ENCODE data around the gene PFKFB2.

PFKFB2 gene

GRCh38 chr1:207088701-207089626 is 35.9 kb downstream of the PFKFB2 start, which contains the start of gene C4BPB:
C4BPB (plus strand) TSS chr1:207088860; CDS start chr1:207089532, 672 bp downstream.
- DNase-seq: no peak
- no peak for TF ChIP-seq POLR2A (IDR thresholded peaks at IDR 0.05; ENCODE audit: low read length)
- no peak for TF ChIP-seq GATA1 (IDR thresholded peaks at IDR 0.05; ENCODE audit: low read depth, low read length)

DNA sequence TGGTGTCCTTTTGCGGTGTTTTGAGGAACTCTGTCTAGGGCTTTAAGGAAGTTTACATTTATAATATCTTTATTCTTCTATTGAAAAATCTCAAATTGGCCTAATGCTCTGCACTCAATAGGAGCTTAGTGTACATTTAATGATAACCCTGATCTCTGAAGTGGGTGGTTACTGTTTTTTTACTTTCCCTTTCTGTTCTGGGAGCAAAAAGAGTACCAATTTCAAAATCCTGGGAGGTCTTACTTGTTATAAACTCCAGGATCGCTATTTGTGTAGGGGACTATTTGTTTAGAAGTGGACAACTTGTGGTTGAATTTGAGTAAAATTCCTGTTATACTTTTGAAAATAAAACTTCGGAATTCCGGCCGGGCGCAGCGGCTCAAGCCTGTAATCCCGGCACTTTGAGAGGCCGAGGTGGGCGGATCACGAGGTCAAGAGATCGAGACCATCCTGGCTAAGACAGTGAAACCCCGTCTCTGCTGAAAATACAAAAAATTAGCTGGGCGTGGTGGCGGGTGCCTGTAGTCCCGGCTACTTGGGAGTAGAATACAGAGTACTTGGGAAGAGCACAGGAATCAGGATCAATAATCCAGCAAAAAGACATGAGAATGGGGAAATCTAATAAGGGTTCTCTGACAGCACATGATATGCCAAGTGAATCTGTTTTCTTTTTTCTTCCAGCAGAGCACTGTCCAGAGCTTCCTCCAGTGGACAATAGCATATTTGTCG is 36.7 kb downstream of the PFKFB2 start:
- no peak for DNase-seq
- TF ChIP-seq GATA1 (IDR thresholded peaks at IDR 0.05; ENCODE audit: low read depth, low read length) (no peak), POLR2A (IDR thresholded peaks at IDR 0.05; ENCODE audit: low read length) (no peak)

DNA sequence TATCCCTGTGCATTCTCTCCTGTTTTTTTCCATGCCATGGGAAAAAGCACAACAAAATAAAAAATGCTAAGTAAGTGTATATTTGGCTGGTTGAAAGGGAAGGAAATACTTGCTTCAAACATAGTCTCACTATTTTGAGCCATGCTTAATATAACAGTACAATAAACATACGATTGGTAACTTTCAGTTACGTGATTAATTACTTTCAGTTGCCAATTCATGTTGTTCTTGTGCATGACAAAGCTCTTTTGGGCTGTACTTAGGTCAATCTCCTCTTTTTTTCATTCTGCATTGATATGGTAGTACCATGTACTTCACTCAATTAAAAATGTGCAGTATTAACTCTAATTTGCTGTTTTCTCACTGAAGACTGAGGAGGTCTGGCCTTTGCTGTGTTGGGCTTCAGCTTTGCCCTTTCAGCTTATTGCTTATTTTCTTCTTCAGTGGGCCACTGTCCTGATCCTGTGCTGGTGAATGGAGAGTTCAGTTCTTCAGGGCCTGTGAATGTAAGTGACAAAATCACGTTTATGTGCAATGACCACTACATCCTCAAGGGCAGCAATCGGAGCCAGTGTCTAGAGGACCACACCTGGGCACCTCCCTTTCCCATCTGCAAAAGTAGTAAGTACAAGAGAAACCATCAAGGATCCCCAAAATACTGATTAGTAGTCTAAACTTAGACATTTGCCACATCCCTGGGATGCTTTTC is 38.3 kb downstream of the PFKFB2 start:
- no peak for TF ChIP-seq GATA1 (IDR thresholded peaks at IDR 0.05; ENCODE audit: low read depth, low read length)
- no peak for TF ChIP-seq POLR2A (IDR thresholded peaks at IDR 0.05; ENCODE audit: low read length)
- no peak for DNase-seq

GRCh38 chr1:207093944-207094343 is 40.9 kb downstream of the PFKFB2 start:
- no peak for TF ChIP-seq POLR2A (IDR thresholded peaks at IDR 0.05; ENCODE audit: low read length)
- TF ChIP-seq GATA1 (IDR thresholded peaks at IDR 0.05; ENCODE audit: low read depth, low read length): no peak
- no peak for DNase-seq

- no peak for TF ChIP-seq GATA1 (IDR thresholded peaks at IDR 0.05; ENCODE audit: low read depth, low read length)
- no peak for TF ChIP-seq POLR2A (IDR thresholded peaks at IDR 0.05; ENCODE audit: low read length)
- no peak for DNase-seq
These were observed 44.8 kb downstream of the PFKFB2 start for GRCh38 chr1:207097871-207098324.

GRCh38 chr1:207101720-207102119 is 48.6 kb downstream of the PFKFB2 start:
- DNase-seq: no peak
- TF ChIP-seq GATA1 (IDR thresholded peaks at IDR 0.05; ENCODE audit: low read depth, low read length) (no peak), POLR2A (IDR thresholded peaks at IDR 0.05; ENCODE audit: low read length) (no peak)

DNA sequence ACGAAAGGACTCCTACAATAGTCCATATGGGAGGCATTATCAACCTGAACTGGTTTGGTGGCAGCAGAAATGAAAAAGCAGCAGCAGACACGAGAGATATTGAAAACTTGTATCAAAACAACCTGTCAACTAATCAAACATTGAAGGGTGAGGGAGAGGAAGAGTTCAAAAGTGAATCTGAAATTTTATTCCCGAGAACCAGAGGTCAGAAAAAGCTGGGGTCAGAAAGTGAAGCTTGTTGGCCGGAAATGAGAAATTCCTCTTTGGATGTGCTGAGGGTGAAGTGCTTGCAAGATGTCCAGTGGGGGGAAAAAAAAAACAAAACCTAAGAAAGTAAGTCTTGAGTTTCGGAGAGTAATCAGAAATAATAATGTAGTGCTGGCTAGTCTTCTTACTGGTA is 49.1 kb downstream of the PFKFB2 start:
- no peak for TF ChIP-seq POLR2A (IDR thresholded peaks at IDR 0.05; ENCODE audit: low read length)
- no peak for TF ChIP-seq GATA1 (IDR thresholded peaks at IDR 0.05; ENCODE audit: low read depth, low read length)

DNA sequence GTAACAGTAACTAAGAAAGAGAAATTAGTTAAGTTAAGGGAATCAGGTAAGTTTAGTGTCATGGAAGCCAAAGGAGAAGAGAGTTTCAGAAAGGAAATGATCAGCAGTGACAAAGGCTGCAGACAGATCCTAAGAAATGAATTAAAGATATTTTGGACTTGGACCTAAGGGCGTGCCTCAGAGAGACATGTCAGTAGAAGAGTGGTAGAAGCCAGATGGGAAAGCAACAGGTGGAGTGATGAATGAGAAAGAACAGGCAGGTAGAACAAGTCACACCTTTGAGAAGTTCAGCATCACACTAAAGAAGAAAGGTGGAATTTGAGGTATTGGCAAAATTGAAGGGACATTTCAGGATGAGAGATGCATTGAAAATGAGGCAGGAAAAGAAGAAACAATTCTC is 49.6 kb downstream of the PFKFB2 start:
- TF ChIP-seq GATA1 (IDR thresholded peaks at IDR 0.05; ENCODE audit: low read depth, low read length): no peak
- TF ChIP-seq POLR2A (IDR thresholded peaks at IDR 0.05; ENCODE audit: low read length): no peak
- no peak for DNase-seq

More for the DNA sequence above, 49.1 kb downstream of the PFKFB2 start:
- no peak for DNase-seq

DNA sequence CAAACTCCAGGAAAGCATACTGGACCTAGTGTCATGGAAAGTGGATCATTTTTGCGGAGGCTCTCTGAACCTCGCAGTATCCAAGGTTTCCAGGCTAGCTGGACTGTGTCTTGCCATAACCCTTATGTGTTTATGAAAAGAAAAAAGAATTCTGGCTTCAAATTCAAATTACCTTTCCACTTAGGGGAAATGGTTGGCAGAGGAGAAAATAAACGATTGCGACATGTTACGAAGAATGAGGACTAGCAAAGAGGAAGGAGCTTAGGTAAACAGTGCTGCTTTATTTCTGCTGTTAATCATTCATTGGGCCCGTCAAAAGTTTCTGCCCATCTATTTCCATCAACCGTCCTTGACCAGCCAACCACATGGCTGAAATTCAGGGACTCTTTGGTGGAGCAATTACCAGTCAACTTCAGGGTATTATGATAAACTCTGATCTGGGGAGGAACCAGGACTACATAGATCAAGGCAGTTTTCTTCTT is 50.9 kb downstream of the PFKFB2 start, which contains the start of gene C4BPA:
TSS of gene C4BPA (plus strand) at position 342 of the 482 bp plus-strand sequence. CDS start 8,793 bp downstream, outside the sequence.
- no peak for TF ChIP-seq POLR2A (IDR thresholded peaks at IDR 0.05; ENCODE audit: low read length)
- no peak for TF ChIP-seq GATA1 (IDR thresholded peaks at IDR 0.05; ENCODE audit: low read depth, low read length)
- DNase-seq: no peak

GRCh38 chr1:207109004-207109403 is 55.9 kb downstream of the PFKFB2 start:
- DNase-seq: no peak
- TF ChIP-seq POLR2A (IDR thresholded peaks at IDR 0.05; ENCODE audit: low read length): no peak
- no peak for TF ChIP-seq GATA1 (IDR thresholded peaks at IDR 0.05; ENCODE audit: low read depth, low read length)

DNA sequence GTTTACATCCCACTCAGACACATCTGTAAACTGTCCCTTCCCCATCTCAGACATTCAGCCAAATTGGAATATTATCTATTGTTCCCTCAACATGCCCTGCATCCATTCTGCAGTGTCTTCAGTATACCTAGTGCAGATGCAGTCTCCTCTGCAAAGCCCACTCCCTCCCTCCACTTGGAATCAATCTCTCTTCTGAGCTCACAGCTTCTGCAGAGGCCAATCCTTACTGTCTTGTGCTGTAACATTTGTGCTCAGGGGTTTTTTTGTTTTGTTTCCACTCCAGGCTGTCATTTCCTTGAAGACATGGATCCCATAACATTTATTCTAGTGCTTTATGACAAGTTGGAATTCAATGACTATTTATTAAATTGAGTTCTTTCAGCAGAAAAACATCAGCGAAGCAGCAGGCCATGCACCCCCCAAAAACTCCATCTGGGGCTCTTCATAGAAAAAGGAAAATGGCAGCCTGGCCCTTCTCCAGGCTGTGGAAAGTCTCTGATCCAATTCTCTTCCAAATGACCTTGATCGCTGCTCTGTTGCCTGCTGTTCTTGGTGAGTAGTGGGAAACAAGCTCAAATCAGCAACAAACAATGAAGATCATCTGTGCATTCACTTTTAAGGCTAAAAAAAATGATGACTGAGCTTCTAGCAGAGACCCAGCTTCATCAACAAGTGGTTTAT is 59.7 kb downstream of the PFKFB2 start:
- DNase-seq: no peak
- TF ChIP-seq POLR2A (IDR thresholded peaks at IDR 0.05; ENCODE audit: low read length): no peak
- no peak for TF ChIP-seq GATA1 (IDR thresholded peaks at IDR 0.05; ENCODE audit: low read depth, low read length)

DNA sequence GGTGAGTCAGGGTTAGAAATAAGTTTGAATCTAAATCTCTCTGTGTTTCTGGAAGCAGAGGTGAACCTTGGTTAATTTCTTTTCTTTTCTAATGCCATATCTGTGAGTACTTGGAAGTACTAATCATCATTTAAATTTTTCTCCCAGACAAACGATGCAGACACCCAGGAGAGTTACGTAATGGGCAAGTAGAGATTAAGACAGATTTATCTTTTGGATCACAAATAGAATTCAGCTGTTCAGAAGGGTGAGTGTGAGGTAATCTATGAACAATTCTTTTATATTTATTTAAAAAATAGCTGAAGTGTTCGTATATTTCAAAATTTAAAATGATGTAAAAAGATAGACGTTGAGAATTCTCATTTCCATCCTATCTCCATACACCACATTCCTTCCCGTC is 62.2 kb downstream of the PFKFB2 start:
- DNase-seq: no peak
- no peak for TF ChIP-seq POLR2A (IDR thresholded peaks at IDR 0.05; ENCODE audit: low read length)
- TF ChIP-seq GATA1 (IDR thresholded peaks at IDR 0.05; ENCODE audit: low read depth, low read length): no peak

DNA sequence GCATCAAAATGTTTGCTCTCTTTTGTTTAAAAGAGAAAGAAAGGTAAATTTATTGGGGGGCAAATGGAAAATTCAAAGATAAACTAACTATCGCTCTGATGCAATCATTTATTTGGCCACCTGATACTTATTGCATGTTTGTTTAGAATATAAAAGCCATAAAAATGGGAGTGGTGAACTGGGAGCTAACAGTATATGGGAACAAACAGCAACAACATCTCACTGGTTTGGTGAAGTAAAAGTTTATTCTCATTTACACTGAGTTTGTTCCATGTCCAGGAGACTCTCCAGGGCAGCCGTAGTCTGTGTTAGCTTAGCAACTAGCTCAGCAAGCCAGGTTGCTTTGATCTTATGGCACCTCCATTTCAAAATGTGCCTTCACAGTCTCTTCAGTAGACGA is 71.3 kb downstream of the PFKFB2 start:
- DNase-seq: no peak
- TF ChIP-seq GATA1 (IDR thresholded peaks at IDR 0.05; ENCODE audit: low read depth, low read length): no peak
- no peak for TF ChIP-seq POLR2A (IDR thresholded peaks at IDR 0.05; ENCODE audit: low read length)

Data from erythroblast (primary cell).